ENCODE measurements around the gene TPRG1. TPM values are rescaled to one million over a fixed set of nuclear protein-coding genes. Genes with fewer than 3 reads are reported as not detected.

Gene TPRG1
- total RNA-seq, 1 donor from 2014 or later: 3.3 TPM

- Mint-ChIP-seq H3K9me3 (no peaks in the 10 kb centered on the region), H3K27ac (no peak overlapping the region), H3K36me3 (no peaks in the 10 kb centered on the region), H3K4me1 (peaks cover 24% of the 10 kb centered on the region), H3K27me3 (ENCODE audit: low read depth) (no peaks in the 10 kb centered on the region), H3K4me3 (no peak overlapping the region)
- TF ChIP-seq CTCF (IDR thresholded peaks at IDR 0.05; ENCODE audit: unreplicated experiment): no peak
- no peak for DNase-seq (ENCODE audit: low spot score in 2 of 2, unreplicated experiment in 2 of 2)
These were observed 116.8 kb downstream of the TPRG1 start for GRCh38 chr3:189288348-189289235.

DNA sequence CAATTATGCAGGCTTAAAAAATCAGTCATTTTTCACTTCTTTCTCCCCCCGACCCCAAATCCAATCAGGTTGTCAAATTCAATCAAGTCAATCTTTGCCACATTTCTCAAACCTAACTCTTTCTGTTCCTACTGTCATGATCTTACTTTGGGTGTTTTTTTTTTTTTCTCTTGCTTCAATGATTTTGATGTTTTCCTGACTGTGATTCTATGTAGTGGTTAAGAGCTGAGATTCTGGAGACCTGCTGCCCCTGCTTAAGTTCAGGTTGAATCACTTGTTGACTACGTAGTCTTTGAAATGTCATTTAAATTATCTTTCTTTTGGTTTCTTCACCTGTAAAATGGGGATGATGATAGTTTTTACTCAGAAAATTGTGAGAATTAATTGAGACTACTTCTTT, 117.5 kb downstream of the TPRG1 start:
- Mint-ChIP-seq H3K27me3 (ENCODE audit: low read depth) (no peaks in the 10 kb centered on the region), H3K4me3 (no peak overlapping the region), H3K36me3 (no peaks in the 10 kb centered on the region), H3K4me1 (peaks cover 29% of the 10 kb centered on the region), H3K9me3 (no peaks in the 10 kb centered on the region), H3K27ac (no peak overlapping the region)
- DNase-seq (ENCODE audit: low spot score in 2 of 2, unreplicated experiment in 2 of 2): no peak
- no peak for TF ChIP-seq CTCF (IDR thresholded peaks at IDR 0.05; ENCODE audit: unreplicated experiment)

- no peak overlapping the region for H3K27ac Mint-ChIP-seq
- no peak for DNase-seq (ENCODE audit: low spot score in 2 of 2, unreplicated experiment in 2 of 2)
- no peaks in the 10 kb centered on the region for H3K36me3 Mint-ChIP-seq
- no peak overlapping the region for H3K4me3 Mint-ChIP-seq
- no peaks in the 10 kb centered on the region for H3K9me3 Mint-ChIP-seq
- H3K4me1 Mint-ChIP-seq: peaks cover 26% of the 10 kb centered on the region
- H3K27me3 Mint-ChIP-seq (ENCODE audit: low read depth): no peaks in the 10 kb centered on the region
- TF ChIP-seq CTCF (IDR thresholded peaks at IDR 0.05; ENCODE audit: unreplicated experiment): no peak
These were observed 121.1 kb downstream of the TPRG1 start for GRCh38 chr3:189292667-189293484.

GRCh38 chr3:189294649-189295048, 122.9 kb downstream of the TPRG1 start:
- Mint-ChIP-seq H3K9me3 (no peaks in the 10 kb centered on the region), H3K36me3 (no peaks in the 10 kb centered on the region), H3K4me1 (peaks cover 39% of the 10 kb centered on the region), H3K4me3 (no peak overlapping the region), H3K27ac (no peak overlapping the region), H3K27me3 (ENCODE audit: low read depth) (no peaks in the 10 kb centered on the region)
- TF ChIP-seq CTCF (IDR thresholded peaks at IDR 0.05; ENCODE audit: unreplicated experiment): no peak
- no peak for DNase-seq (ENCODE audit: low spot score in 2 of 2, unreplicated experiment in 2 of 2)

DNA sequence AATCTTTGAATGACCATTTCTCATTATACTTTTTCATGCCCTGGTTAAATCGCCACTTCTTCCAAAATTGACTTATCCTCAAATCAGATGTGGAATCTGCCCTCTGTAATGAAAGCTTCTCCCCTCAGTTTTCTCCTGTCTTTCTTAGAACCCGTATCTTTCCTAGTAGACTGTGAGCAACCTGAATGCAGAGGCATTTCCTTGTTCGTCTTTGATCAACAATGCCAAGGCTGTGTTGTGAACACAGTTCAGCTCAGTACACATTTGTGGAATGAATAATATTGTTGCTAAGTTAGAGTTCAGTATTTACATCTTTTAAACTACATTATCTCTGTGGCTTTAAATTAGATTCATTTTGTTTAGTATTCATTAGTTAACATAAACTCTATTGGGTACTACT, 123.3 kb downstream of the TPRG1 start:
- Mint-ChIP-seq H3K4me1 (peaks cover 39% of the 10 kb centered on the region), H3K36me3 (no peaks in the 10 kb centered on the region), H3K27me3 (ENCODE audit: low read depth) (no peaks in the 10 kb centered on the region), H3K4me3 (no peak overlapping the region), H3K9me3 (no peaks in the 10 kb centered on the region), H3K27ac (no peak overlapping the region)
- no peak for DNase-seq (ENCODE audit: low spot score in 2 of 2, unreplicated experiment in 2 of 2)
- TF ChIP-seq CTCF (IDR thresholded peaks at IDR 0.05; ENCODE audit: unreplicated experiment): no peak
